Gastrocnemius medialis (tissue), 4 donors: ENCODE results near the gene WDR7. TPM values are rescaled to one million over a fixed set of nuclear protein-coding genes. Genes with fewer than 3 reads are reported as not detected.
A peak's percentile ranks its signal among the peaks of the same experiment; 100 is the strongest.

ENCODE experiments used
- ATAC-seq, 2 donors: fragments of 150-250 bp; one replicate each; pipeline ENCODE4 v1.9.1; 2016
- DNase-seq, 2 donors: peaks; one replicate each; pipeline ENCODE4 v3.0.0-alpha.2; 2019
- H3K27ac ChIP-seq, 4 donors: fragments of 200-600 bp; sonication (generic); 1 replicate in 1 of 4; 2 replicates in 3 of 4; pipeline ENCODE4 v1.5.1; 2016 to 2018; ENCODE audit warnings: mild to moderate bottlenecking in 2 of 4, moderate library complexity in 1 of 4
- H3K27me3 ChIP-seq, 3 donors: fragments of 200-600 bp; sonication (generic) in 2 of 3; 1 replicate in 1 of 3; 2 replicates in 2 of 3; pipeline versions ENCODE4 v1.5.1 to v1.6.0; 2016 to 2019; ENCODE audit warnings: mild to moderate bottlenecking in 1 of 3, moderate library complexity in 1 of 3
- H3K36me3 ChIP-seq, 2 donors: fragments of 200-600 bp; sonication (generic) in 1 of 2; one replicate each; pipeline ENCODE4 v1.5.1; 2017 to 2018
- H3K4me1 ChIP-seq, 2 donors: fragments of 200-600 bp; sonication (generic) in 1 of 2; one replicate each; pipeline ENCODE4 v1.5.1; 2016 to 2017; ENCODE audit warnings: mild to moderate bottlenecking in 2 of 2
- H3K4me3 ChIP-seq, 4 donors: fragments of 200-600 bp; sonication (generic) in 3 of 4; 1 replicate in 1 of 4; 2 replicates in 3 of 4; pipeline ENCODE4 v1.5.1; 2016 to 2019; ENCODE audit warnings: mild to moderate bottlenecking in 2 of 4
- H3K9me3 ChIP-seq, 3 donors: fragments of 200-600 bp; sonication (generic) in 2 of 3; 1 replicate in 1 of 3; 2 replicates in 2 of 3; pipeline ENCODE4 v1.5.1; 2016 to 2019
- POLR2A ChIP-seq, 2 donors: fragments of 450-650 bp; IDR thresholded peaks; one replicate each; pipeline ENCODE4 v1.6.1; 2017; ENCODE audit warnings: antibody characterized with exemption in 2 of 2, mild to moderate bottlenecking in 2 of 2, moderate library complexity in 2 of 2
- in situ Hi-C, 4 donors: fragments of 200-750 bp; cut with MboI; loops; one replicate each; pipeline versions ENCODE4 v1.15.0 to v1.8.0; 2017; ENCODE audit warnings: low sequenced_read_pairs in 4 of 4
- intact Hi-C: fragments of 100-400 bp; cut with DNase I; formaldehyde crosslinking; loops from one replicate; pipeline ENCODE4 v1.15.1; 2023; ENCODE audit warnings: low total_unique reads
- total RNA-seq, 4 donors: library from RNA; depleted of rRNA; stranded (reverse); fragments of >200 nt; gene quantifications; one replicate each; pipeline versions ENCODE4 v1.1.0 to v1.2.3, GENCODE V29; 2016
- TF ChIP-seq, protein P1 (sequence below), 5 experiments: fragments of 450-650 bp in 3 of 5; fragments of 200-600 bp in 2 of 5; sonication (generic) in 2 of 5; IDR thresholded peaks in 4 of 5; conservative IDR thresholded peaks in 1 of 5; 1 replicate in 4 of 5; 2 replicates in 1 of 5; pipeline ENCODE4 v1.5.1; 2016 to 2019; ENCODE audit warnings: antibody characterized with exemption in 5 of 5, mild to moderate bottlenecking in 3 of 5, moderate library complexity in 3 of 5

Gene WDR7
- total RNA-seq, 4 donors from 2014 or later = 20.5 to 24.2 (median 21.8) TPM

DNA sequence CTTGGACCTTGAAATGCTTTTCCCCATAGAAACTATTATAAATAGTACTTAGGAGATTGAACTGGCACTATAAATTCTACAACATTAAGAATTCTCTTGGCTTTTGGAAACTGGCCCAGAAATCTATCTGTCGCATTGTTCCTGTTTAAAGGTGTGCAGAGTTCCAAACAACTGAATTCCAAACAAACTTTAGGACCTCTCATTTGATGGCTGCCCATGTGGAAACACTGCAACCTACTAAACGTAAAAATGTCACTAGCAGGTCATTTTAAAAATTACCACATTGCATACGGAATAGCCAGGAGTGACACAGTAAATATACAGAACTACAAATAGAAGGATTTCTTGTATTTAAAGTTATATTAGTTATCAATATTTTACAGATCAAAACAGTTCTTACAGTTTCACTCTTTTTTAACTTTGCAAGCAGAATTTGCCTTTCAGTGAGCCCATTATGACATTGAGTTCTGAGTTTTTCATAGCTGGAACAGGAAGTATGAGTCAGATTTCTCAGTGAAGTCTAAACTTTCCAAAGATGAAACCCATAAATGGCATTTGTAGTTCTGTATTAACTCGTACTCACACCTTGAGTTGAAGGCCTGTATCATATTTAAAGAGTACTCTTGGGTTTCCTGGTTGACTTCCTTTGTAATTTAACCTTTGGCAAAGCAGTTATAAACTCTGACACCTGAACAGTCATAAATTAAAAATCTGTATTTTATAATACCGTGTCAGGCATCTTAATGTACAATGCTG is 353.4 kb downstream of the WDR7 start:
- DNase-seq = no peak
- peak in 1 of 2 donors; percentile 55 for ATAC-seq

DNA sequence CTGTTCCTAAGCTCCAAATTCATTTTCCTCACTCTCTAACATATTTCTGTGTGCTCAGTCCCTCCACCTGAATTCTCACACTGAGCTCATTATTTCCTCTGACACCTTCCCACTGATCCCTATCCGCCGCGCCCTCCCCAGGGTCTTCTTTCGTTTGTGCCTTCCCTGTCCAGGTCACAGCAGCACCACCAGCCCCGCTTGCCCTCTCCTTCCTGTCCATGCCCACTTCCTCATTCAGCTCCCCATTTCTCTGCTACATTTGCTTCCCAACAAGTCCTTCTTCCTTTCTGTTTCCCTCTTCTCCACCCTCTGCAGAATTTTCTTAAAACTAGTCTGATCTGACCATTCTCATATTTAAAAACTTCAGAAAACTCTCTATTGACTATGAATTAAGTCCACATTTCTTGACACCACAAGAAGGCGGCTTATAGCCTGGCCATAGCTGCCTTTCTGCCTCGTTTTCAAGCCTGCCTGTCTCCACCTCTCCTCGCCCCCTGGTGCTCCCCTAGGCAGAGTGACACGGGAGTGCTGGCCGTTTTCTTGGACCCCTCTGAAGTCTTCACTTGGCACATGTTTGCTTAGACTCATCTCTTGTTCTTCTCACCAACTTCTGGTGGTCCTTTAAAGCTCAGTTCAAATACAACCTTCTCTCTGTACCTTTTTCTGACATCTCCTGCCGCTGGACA is 357.0 kb downstream of the WDR7 start:
- H3K27me3 ChIP-seq = no peaks in the 10 kb centered on the region
- TF ChIP-seq, protein P1, sequence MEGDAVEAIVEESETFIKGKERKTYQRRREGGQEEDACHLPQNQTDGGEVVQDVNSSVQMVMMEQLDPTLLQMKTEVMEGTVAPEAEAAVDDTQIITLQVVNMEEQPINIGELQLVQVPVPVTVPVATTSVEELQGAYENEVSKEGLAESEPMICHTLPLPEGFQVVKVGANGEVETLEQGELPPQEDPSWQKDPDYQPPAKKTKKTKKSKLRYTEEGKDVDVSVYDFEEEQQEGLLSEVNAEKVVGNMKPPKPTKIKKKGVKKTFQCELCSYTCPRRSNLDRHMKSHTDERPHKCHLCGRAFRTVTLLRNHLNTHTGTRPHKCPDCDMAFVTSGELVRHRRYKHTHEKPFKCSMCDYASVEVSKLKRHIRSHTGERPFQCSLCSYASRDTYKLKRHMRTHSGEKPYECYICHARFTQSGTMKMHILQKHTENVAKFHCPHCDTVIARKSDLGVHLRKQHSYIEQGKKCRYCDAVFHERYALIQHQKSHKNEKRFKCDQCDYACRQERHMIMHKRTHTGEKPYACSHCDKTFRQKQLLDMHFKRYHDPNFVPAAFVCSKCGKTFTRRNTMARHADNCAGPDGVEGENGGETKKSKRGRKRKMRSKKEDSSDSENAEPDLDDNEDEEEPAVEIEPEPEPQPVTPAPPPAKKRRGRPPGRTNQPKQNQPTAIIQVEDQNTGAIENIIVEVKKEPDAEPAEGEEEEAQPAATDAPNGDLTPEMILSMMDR (IDR thresholded peaks at IDR 0.05 in 4 of 5, conservative IDR thresholded peaks at IDR 0.05 in 1 of 5) = no peak
- TF ChIP-seq POLR2A (IDR thresholded peaks at IDR 0.05) = no peak
- H3K4me1 ChIP-seq = peaks cover 12 to 14% of the 10 kb centered on the region in 2 donors
- in situ Hi-C loops = no loop called here
- no peaks in the 10 kb centered on the region for H3K9me3 ChIP-seq
- DNase-seq (no peak), ATAC-seq (no peak)
- H3K4me3 ChIP-seq = no peak overlapping the region
- intact Hi-C loops = no loop called here
- no peak overlapping the region for H3K27ac ChIP-seq
- no peaks in the 10 kb centered on the region for H3K36me3 ChIP-seq

More for the DNA sequence above, 353.4 kb downstream of the WDR7 start:
- intact Hi-C loops (no loop called here), in situ Hi-C loops (no loop called here)
- no peak overlapping the region for H3K4me3 ChIP-seq
- H3K27me3 ChIP-seq = no peaks in the 10 kb centered on the region
- no peaks in the 10 kb centered on the region for H3K36me3 ChIP-seq
- TF ChIP-seq, protein P1 (IDR thresholded peaks at IDR 0.05 in 4 of 5, conservative IDR thresholded peaks at IDR 0.05 in 1 of 5) = no peak
- TF ChIP-seq POLR2A (IDR thresholded peaks at IDR 0.05) = no peak
- no peaks in the 10 kb centered on the region for H3K9me3 ChIP-seq
- peaks cover 12 to 27% of the 10 kb centered on the region in 2 donors for H3K4me1 ChIP-seq
- no peak overlapping the region for H3K27ac ChIP-seq

DNA sequence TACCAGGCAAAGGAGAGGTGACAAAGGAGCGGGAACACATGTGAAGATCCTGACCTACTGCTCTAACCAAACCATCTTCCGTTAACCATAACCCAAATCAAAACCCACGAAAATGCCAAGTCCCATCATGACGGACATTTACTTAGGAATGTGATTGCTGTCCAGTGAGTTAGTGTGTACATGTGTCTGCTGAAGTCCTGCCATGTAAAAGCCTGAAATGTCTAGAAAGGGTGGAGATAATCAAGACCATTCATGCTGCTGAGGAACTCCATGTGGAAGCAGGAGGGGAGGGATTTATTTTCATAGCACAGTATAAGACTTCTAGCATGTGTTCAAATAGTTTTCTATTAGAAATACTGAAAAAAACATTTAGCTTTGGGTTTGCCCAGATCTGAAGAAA is 358.7 kb downstream of the WDR7 start:
- in situ Hi-C loops (no loop called here), intact Hi-C loops (no loop called here)
- no peak for ATAC-seq
- Histone ChIP-seq H3K27me3 (no peaks in the 10 kb centered on the region), H3K4me3 (no peak overlapping the region), H3K27ac (no peak overlapping the region), H3K36me3 (no peaks in the 10 kb centered on the region), H3K4me1 (peaks cover under 1 to 1% of the 10 kb centered on the region in 2 donors), H3K9me3 (no peaks in the 10 kb centered on the region)
- no peak for TF ChIP-seq POLR2A (IDR thresholded peaks at IDR 0.05)
- TF ChIP-seq, protein P1 (IDR thresholded peaks at IDR 0.05 in 4 of 5, conservative IDR thresholded peaks at IDR 0.05 in 1 of 5) = no peak
- no peak for DNase-seq

DNA sequence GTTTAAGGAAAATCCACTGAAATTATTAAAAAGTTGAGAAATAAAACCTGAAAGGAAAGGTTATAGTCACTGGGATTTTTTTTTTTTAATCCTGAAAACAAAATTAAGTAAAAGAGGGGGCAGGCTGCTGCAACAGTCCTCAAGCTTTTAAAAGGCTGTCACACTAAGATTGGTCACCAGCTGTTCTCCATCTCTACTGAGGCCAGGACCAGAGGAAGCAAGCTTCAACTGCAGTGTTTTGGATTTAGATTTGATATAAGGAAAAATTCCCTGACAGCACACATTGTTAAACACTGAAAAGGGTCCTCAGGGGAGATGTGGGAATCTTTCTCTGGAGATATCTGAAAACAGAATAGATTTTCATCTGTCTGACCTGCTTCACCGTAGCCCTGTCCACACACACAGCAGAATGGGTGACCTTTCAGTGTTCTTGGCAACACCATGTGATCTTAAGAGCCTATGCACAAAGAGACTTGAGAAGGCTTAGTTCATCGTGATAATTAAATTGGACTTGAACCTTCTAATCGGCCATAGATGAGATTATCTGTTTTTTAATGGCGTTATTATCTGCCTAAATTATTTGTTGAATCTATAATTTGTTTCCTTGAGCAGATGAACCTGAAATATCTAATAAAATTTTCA is 363.7 kb downstream of the WDR7 start:
- H3K36me3 ChIP-seq = no peaks in the 10 kb centered on the region
- no peaks in the 10 kb centered on the region for H3K9me3 ChIP-seq
- DNase-seq (no peak), ATAC-seq (no peak)
- no peak overlapping the region for H3K4me3 ChIP-seq
- no peak overlapping the region for H3K27ac ChIP-seq
- no peaks in the 10 kb centered on the region for H3K4me1 ChIP-seq
- H3K27me3 ChIP-seq = no peaks in the 10 kb centered on the region
- intact Hi-C loops (no loop called here), in situ Hi-C loops (no loop called here)
- TF ChIP-seq POLR2A (IDR thresholded peaks at IDR 0.05) = no peak
- TF ChIP-seq, protein P1 (IDR thresholded peaks at IDR 0.05 in 4 of 5, conservative IDR thresholded peaks at IDR 0.05 in 1 of 5) = no peak
